ENCODE measurements around the gene CDH13.

DNA sequence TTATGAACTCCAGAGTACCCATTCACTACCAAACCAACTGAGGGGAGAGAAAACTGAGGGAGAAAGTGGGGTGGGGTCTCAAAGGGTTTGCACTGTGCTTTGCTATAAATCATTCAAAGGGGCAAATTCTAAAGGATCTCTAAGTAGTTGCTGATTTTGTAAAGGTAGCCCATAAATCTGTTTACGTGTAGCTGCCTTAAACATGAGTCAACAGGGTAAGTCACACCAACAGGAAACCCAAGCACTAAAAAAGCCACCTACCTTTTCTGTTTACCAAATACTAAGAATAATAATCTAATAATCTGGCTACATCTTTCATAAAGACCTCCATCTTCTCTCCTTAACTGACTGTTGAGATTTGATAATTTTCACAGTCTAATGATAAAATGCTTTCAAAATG is 1172.6 kb downstream of the CDH13 start:
- TF ChIP-seq POLR2A (IDR thresholded peaks at IDR 0.05), result no peak
- TF ChIP-seq, protein P1, sequence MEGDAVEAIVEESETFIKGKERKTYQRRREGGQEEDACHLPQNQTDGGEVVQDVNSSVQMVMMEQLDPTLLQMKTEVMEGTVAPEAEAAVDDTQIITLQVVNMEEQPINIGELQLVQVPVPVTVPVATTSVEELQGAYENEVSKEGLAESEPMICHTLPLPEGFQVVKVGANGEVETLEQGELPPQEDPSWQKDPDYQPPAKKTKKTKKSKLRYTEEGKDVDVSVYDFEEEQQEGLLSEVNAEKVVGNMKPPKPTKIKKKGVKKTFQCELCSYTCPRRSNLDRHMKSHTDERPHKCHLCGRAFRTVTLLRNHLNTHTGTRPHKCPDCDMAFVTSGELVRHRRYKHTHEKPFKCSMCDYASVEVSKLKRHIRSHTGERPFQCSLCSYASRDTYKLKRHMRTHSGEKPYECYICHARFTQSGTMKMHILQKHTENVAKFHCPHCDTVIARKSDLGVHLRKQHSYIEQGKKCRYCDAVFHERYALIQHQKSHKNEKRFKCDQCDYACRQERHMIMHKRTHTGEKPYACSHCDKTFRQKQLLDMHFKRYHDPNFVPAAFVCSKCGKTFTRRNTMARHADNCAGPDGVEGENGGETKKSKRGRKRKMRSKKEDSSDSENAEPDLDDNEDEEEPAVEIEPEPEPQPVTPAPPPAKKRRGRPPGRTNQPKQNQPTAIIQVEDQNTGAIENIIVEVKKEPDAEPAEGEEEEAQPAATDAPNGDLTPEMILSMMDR (IDR thresholded peaks at IDR 0.05), result no peak

All from Peyer's patch (tissue), 4 donors.